Small intestine (tissue), 7 donors: ENCODE measurements around the gene GALNT16. TPM values are rescaled to one million over a fixed set of nuclear protein-coding genes. Genes with fewer than 3 reads are reported as not detected.
"Not testable (repeated sequence)": the region's sequence is repeated elsewhere in the genome, so short reads cannot be mapped to it uniquely, and the experiment has no call there.

ENCODE experiments used
- DNase-seq, 2 donors: peaks; one replicate each; pipeline versions ENCODE4 v3.0.0 to v3.0.0-alpha.2; 2013
- FAIRE-seq: peaks from 2 replicates; lab custom pipeline; 2012; peaks lifted over from hg19 to GRCh38; lab: Jason Lieb, UNC
- H3K27ac ChIP-seq, 3 donors: one replicate each; pipeline ENCODE4 v1.5.1; 2013; ENCODE audit warnings: low read length in 2 of 3, mild to moderate bottlenecking in 2 of 3, control low read depth in 1 of 3, inconsistent platforms in 1 of 3, low read depth in 1 of 3, moderate library complexity in 1 of 3
- H3K27me3 ChIP-seq, 3 donors: one replicate each; pipeline ENCODE4 v1.6.1; 2013; ENCODE audit warnings: low read length in 3 of 3, inconsistent platforms in 1 of 3; ENCODE audit not compliant: control insufficient read depth in 3 of 3, insufficient read depth in 3 of 3
- H3K36me3 ChIP-seq, 3 donors: one replicate each; pipeline ENCODE4 v1.6.1; 2013; ENCODE audit warnings: low read length in 3 of 3, inconsistent platforms in 1 of 3, low read depth in 1 of 3, mild to moderate bottlenecking in 1 of 3, moderate library complexity in 1 of 3; ENCODE audit not compliant: control insufficient read depth in 3 of 3, insufficient read depth in 2 of 3
- H3K4me1 ChIP-seq, 3 donors: one replicate each; pipeline ENCODE4 v1.6.1; 2013; ENCODE audit warnings: low read length in 2 of 3, inconsistent platforms in 1 of 3, low read depth in 1 of 3, mild to moderate bottlenecking in 1 of 3, moderate library complexity in 1 of 3; ENCODE audit not compliant: control insufficient read depth in 3 of 3, insufficient read depth in 2 of 3
- H3K4me3 ChIP-seq, 3 donors: one replicate each; pipeline ENCODE4 v1.5.1; 2013; ENCODE audit warnings: low read length in 3 of 3, control low read depth in 1 of 3, inconsistent platforms in 1 of 3, low read depth in 1 of 3, mild to moderate bottlenecking in 1 of 3, moderate library complexity in 1 of 3
- H3K9me3 ChIP-seq, 2 donors: one replicate each; pipeline ENCODE4 v1.6.1; 2013; ENCODE audit warnings: low read depth in 1 of 2, low read length in 1 of 2; ENCODE audit not compliant: control insufficient read depth in 2 of 2, insufficient read depth in 1 of 2
- WGBS, 3 donors: extraction: QIAGEN DNeasy Blood & Tissue Kit; methylation state at CpG; one replicate each; pipeline ENCODE4 v1.1.7; 2013; 5-methylcytosine and 5-hydroxymethylcytosine counted together
- polyA plus RNA-seq, 4 donors: library from polyadenylated mRNA; stranded (reverse) in 3 of 4; unstranded in 1 of 4; fragments of 200-250 nt in 3 of 4; fragments of 120-200 nt in 1 of 4; gene quantifications; one replicate each; pipeline versions ENCODE4 v1.2.1 to v1.2.3, GENCODE V29; 2013
- donor health status: healthy with polysubstance abuse.
- donor health status: control.
- donor health status: control.
- donor health status: Bipolar disorder and iron deficiency.
- donor health status: healthy.

The GALNT16 gene
- polyA plus RNA-seq, 4 donors: 0.45 to 18.2 (median 1.5) TPM

GRCh38 chr14:69290881-69291280 lies 30.9 kb downstream of the GALNT16 start:
- not testable (repeated sequence) for H3K36me3 ChIP-seq, H3K4me1 ChIP-seq, H3K27ac ChIP-seq, H3K9me3 ChIP-seq, DNase-seq, H3K4me3 ChIP-seq, FAIRE-seq, H3K27me3 ChIP-seq
- WGBS, 3 donors: 90 to 93% (median 93%) methylated on average over 7 of the region's 7 CpGs

GRCh38 chr14:69291396-69291795 lies 31.4 kb downstream of the GALNT16 start:
- no peaks in the 10 kb centered on the region for H3K9me3 ChIP-seq
- WGBS, 3 donors: 75 to 77% (median 77%) methylated on average over 5 of the region's 5 CpGs
- FAIRE-seq (no peak), DNase-seq (no peak)
- no peaks in the 10 kb centered on the region for H3K27me3 ChIP-seq
- no peaks in the 10 kb centered on the region for H3K36me3 ChIP-seq
- no peaks in the 10 kb centered on the region for H3K4me1 ChIP-seq
- H3K4me3 ChIP-seq: no peak overlapping the region
- H3K27ac ChIP-seq: no peak overlapping the region

- Histone ChIP-seq H3K27ac (no peak overlapping the region), H3K4me1 (no peaks in the 10 kb centered on the region), H3K36me3 (no peaks in the 10 kb centered on the region), H3K9me3 (no peaks in the 10 kb centered on the region), H3K27me3 (no peaks in the 10 kb centered on the region), H3K4me3 (no peak overlapping the region)
- DNase-seq (no peak), FAIRE-seq (no peak)
- 81 to 86% (median 85%) methylated on average over 5 of the region's 5 CpGs for WGBS, 3 donors
Measured at GRCh38 chr14:69291891-69292561, 32.1 kb downstream of the GALNT16 start.

GRCh38 chr14:69298131-69299071 lies 38.4 kb downstream of the GALNT16 start:
- Histone ChIP-seq H3K9me3 (no peaks in the 10 kb centered on the region), H3K27ac (no peak overlapping the region), H3K4me1 (no peaks in the 10 kb centered on the region), H3K36me3 (no peaks in the 10 kb centered on the region), H3K4me3 (no peak overlapping the region), H3K27me3 (peaks cover 0 to 2% (median 0%) of the 10 kb centered on the region in 3 donors)
- 74 to 84% (median 76%) methylated on average over 10 of the region's 10 CpGs for WGBS, 3 donors
- no peak for FAIRE-seq
- DNase-seq: no peak

- FAIRE-seq (no peak), DNase-seq (no peak)
- H3K36me3 ChIP-seq: no peaks in the 10 kb centered on the region
- WGBS, 3 donors: 77 to 91% (median 83%) methylated on average over 11 of the region's 11 CpGs
- peaks cover 0 to 2% (median 0%) of the 10 kb centered on the region in 3 donors for H3K27me3 ChIP-seq
- H3K4me3 ChIP-seq: no peak overlapping the region
- H3K27ac ChIP-seq: no peak overlapping the region
- H3K9me3 ChIP-seq: no peaks in the 10 kb centered on the region
- H3K4me1 ChIP-seq: no peaks in the 10 kb centered on the region
Measured at GRCh38 chr14:69299286-69300035, 39.5 kb downstream of the GALNT16 start.

GRCh38 chr14:69300601-69301221 lies 40.8 kb downstream of the GALNT16 start:
- no peaks in the 10 kb centered on the region for H3K9me3 ChIP-seq
- H3K4me1 ChIP-seq: no peaks in the 10 kb centered on the region
- no peak overlapping the region for H3K27ac ChIP-seq
- H3K36me3 ChIP-seq: no peaks in the 10 kb centered on the region
- H3K4me3 ChIP-seq: no peak overlapping the region
- FAIRE-seq (no peak), DNase-seq (no peak)
- WGBS, 3 donors: 73 to 89% (median 88%) methylated on average over 4 of the region's 4 CpGs
- H3K27me3 ChIP-seq: peaks cover 0 to 2% (median 0%) of the 10 kb centered on the region in 3 donors

GRCh38 chr14:69303086-69303485 lies 43.1 kb downstream of the GALNT16 start:
- FAIRE-seq: no peak
- Histone ChIP-seq H3K27ac (no peak overlapping the region), H3K4me1 (no peaks in the 10 kb centered on the region), H3K36me3 (no peaks in the 10 kb centered on the region), H3K27me3 (peaks cover 0 to 2% (median 0%) of the 10 kb centered on the region in 3 donors), H3K9me3 (no peaks in the 10 kb centered on the region), H3K4me3 (no peak overlapping the region)
- DNase-seq: no peak
- WGBS, 3 donors: 80 to 93% (median 84%) methylated on average over 2 of the region's 2 CpGs

GRCh38 chr14:69312608-69313007 lies 52.6 kb downstream of the GALNT16 start:
- H3K9me3 ChIP-seq: peaks cover 0 to 2% of the 10 kb centered on the region in 2 donors
- H3K27me3 ChIP-seq: peaks cover 0 to 2% (median 0%) of the 10 kb centered on the region in 3 donors
- DNase-seq: no peak
- H3K36me3 ChIP-seq: peaks cover 0 to 3% (median 0%) of the 10 kb centered on the region in 3 donors
- FAIRE-seq: no peak
- no peak overlapping the region for H3K4me3 ChIP-seq
- H3K4me1 ChIP-seq: no peaks in the 10 kb centered on the region
- no peak overlapping the region for H3K27ac ChIP-seq
- WGBS, 3 donors: 87 to 91% (median 89%) methylated on average over 5 of the region's 5 CpGs
